IMR-90 (cell line): Measurements from ENCODE around the gene FBXW11. TPM values are rescaled to one million over a fixed set of nuclear protein-coding genes. Genes with fewer than 3 reads are reported as not detected.

Experiments used
- ATAC-seq: fragments of 200-7000 bp; cut with Tn5 transposase; 2 replicates; pipeline ENCODE4 v1.9.1; 2020; ENCODE audit warnings: low read depth, mild to moderate bottlenecking, moderate library complexity
- BruUV-seq: library from RNA; stranded (reverse); fragments of 400-500 nt; replicated peaks from 2 replicates; lab custom pipeline; 2021; lab: Mats Ljungman, UMichigan
- CTCF ChIA-PET: fragments of 300-600 bp; formaldehyde crosslinking; extraction: SDS; loops from one replicate; lab custom pipeline; 2021; ENCODE audit warnings: antibody characterized with exemption; lab: Yijun Ruan, JAX
- POLR2A ChIA-PET: fragments of 300-600 bp; sonication (Branson Sonifier 250); formaldehyde crosslinking; loops from one replicate; lab custom pipeline; 2022; ENCODE audit warnings: antibody characterized with exemption; ENCODE audit not compliant: unreplicated experiment; lab: Charles Lee
- DNase-seq: peaks from one replicate; pipeline ENCODE4 v3.0.0; 2013
- H2AFZ ChIP-seq: replicated peaks from 2 replicates; pipeline ENCODE3; 2013; ENCODE audit warnings: low read length, mild to moderate bottlenecking; ENCODE audit not compliant: poor library complexity
- H2AK5ac ChIP-seq: 2 replicates; pipeline ENCODE4 v1.6.1; 2013; ENCODE audit warnings: low read depth, low read length, inconsistent platforms
- H2AK9ac ChIP-seq: replicated peaks from 2 replicates; pipeline ENCODE3; 2013; ENCODE audit warnings: mild to moderate bottlenecking, low read depth, low read length, moderate library complexity; ENCODE audit not compliant: poor library complexity
- H2BK120ac ChIP-seq: 2 replicates; pipeline ENCODE4 v1.6.1; 2013; ENCODE audit warnings: low read depth, low read length, inconsistent platforms
- H2BK15ac ChIP-seq: 3 replicates; pipeline ENCODE4 v1.6.1; 2013; ENCODE audit warnings: low read depth, low read length, inconsistent platforms
- H2BK20ac ChIP-seq: 2 replicates; pipeline ENCODE4 v1.6.1; 2013; ENCODE audit warnings: low read depth, mild to moderate bottlenecking, inconsistent platforms, low read length, moderate library complexity
- H2BK5ac ChIP-seq: 2 replicates; pipeline ENCODE4 v1.6.1; 2013; ENCODE audit warnings: mild to moderate bottlenecking, low read depth, low read length, inconsistent platforms; ENCODE audit not compliant: poor library complexity, severe bottlenecking
- H3K14ac ChIP-seq: replicated peaks from 2 replicates; pipeline ENCODE4 v1.6.1; 2013; ENCODE audit warnings: low read depth, low read length, inconsistent platforms
- H3K18ac ChIP-seq: 2 replicates; pipeline ENCODE4 v1.6.1; 2013; ENCODE audit warnings: low read depth, low read length, control low read depth
- H3K23ac ChIP-seq: 2 replicates; pipeline ENCODE4 v1.6.1; 2013; ENCODE audit warnings: low read depth, low read length, inconsistent platforms
- H3K27ac ChIP-seq: 2 replicates; pipeline ENCODE4 v1.5.1; 2013; ENCODE audit warnings: mild to moderate bottlenecking, control low read depth, low read length; ENCODE audit not compliant: insufficient read depth
- H3K27me3 ChIP-seq: 2 replicates; pipeline ENCODE4 v1.6.1; 2013; ENCODE audit warnings: low read length; ENCODE audit not compliant: control insufficient read depth, insufficient read depth
- H3K36me3 ChIP-seq: 2 replicates; pipeline ENCODE4 v1.6.1; 2013; ENCODE audit warnings: low read length, mixed read lengths; ENCODE audit not compliant: control insufficient read depth, insufficient read depth
- H3K4ac ChIP-seq: 2 replicates; pipeline ENCODE4 v1.6.1; 2013; ENCODE audit warnings: low read depth, low read length, inconsistent platforms
- H3K4me1 ChIP-seq: 2 replicates; pipeline ENCODE4 v1.6.1; 2013; ENCODE audit warnings: low read length, mixed read lengths; ENCODE audit not compliant: control insufficient read depth, insufficient read depth
- H3K4me2 ChIP-seq: 2 replicates; pipeline ENCODE4 v1.6.1; 2013; ENCODE audit warnings: low read depth, mild to moderate bottlenecking, control low read depth, low read length, moderate library complexity
- H3K4me3 ChIP-seq: 2 replicates; pipeline ENCODE4 v1.5.1; 2013; ENCODE audit warnings: low read depth, mild to moderate bottlenecking, control low read depth, low read length, moderate library complexity; ENCODE audit not compliant: insufficient read depth
- H3K56ac ChIP-seq: 2 replicates; pipeline ENCODE4 v1.6.1; 2013; ENCODE audit warnings: low read length, inconsistent platforms; ENCODE audit not compliant: insufficient read depth; ENCODE audit errors: extremely low read depth
- H3K79me1 ChIP-seq, 2 experiments: 2 replicates each; pipeline ENCODE4 v1.6.1; 2013; ENCODE audit warnings: low read length in 2 of 2, inconsistent platforms in 1 of 2, low read depth in 1 of 2
- H3K9ac ChIP-seq: 2 replicates; pipeline ENCODE4 v1.6.1; 2013; ENCODE audit warnings: low read depth, low read length, control low read depth
- H3K9me1 ChIP-seq: 2 replicates; pipeline ENCODE4 v1.6.1; 2013; ENCODE audit warnings: low read length, inconsistent platforms; ENCODE audit not compliant: insufficient read depth
- H3K9me3 ChIP-seq: 2 replicates; pipeline ENCODE4 v1.6.1; 2013; ENCODE audit warnings: low read length; ENCODE audit not compliant: control insufficient read depth, insufficient read depth
- H4K20me1 ChIP-seq: 2 replicates; pipeline ENCODE4 v1.6.1; 2013; ENCODE audit warnings: low read length, inconsistent platforms; ENCODE audit not compliant: insufficient read depth
- H4K5ac ChIP-seq: 2 replicates; pipeline ENCODE4 v1.6.1; 2013; ENCODE audit warnings: mild to moderate bottlenecking, low read depth, low read length, control low read depth
- H4K8ac ChIP-seq, 2 experiments: 2 replicates each; pipeline ENCODE4 v1.6.1; 2013; ENCODE audit warnings: low read depth in 2 of 2, low read length in 2 of 2, control low read depth in 1 of 2, inconsistent platforms in 1 of 2
- H4K91ac ChIP-seq: 2 replicates; pipeline ENCODE4 v1.6.1; 2013; ENCODE audit warnings: low read depth, low read length, inconsistent platforms; ENCODE audit not compliant: insufficient read depth
- BHLHE40 ChIP-seq: fragments of 150-350 bp; IDR thresholded peaks from 2 replicates; pipeline ENCODE4 v1.6.1; 2016; ENCODE audit warnings: mild to moderate bottlenecking, low read depth, low read length
- CEBPB ChIP-seq: IDR thresholded peaks from 2 replicates; pipeline ENCODE4 v1.6.1; 2012; ENCODE audit warnings: low read depth, low read length, improper control_type of control experiment
- CHD1 ChIP-seq: IDR thresholded peaks from 2 replicates; pipeline ENCODE4 v1.6.1; 2012; ENCODE audit warnings: low read depth, low read length, improper control_type of control experiment
- MAZ ChIP-seq: IDR thresholded peaks from 2 replicates; pipeline ENCODE4 v1.6.1; 2012; ENCODE audit warnings: low read depth, mild to moderate bottlenecking, low read length, improper control_type of control experiment, moderate library complexity, borderline replicate concordance
- NFE2L2 ChIP-seq: fragments of 150-350 bp; IDR thresholded peaks from 2 replicates; pipeline ENCODE4 v1.6.1; 2016; ENCODE audit warnings: low read depth, mild to moderate bottlenecking, low read length
- POLR2A ChIP-seq: IDR thresholded peaks from 2 replicates; pipeline ENCODE4 v1.6.1; 2012; ENCODE audit warnings: mild to moderate bottlenecking, low read depth, low read length
- RCOR1 ChIP-seq: IDR thresholded peaks from 2 replicates; pipeline ENCODE4 v1.6.1; 2012; ENCODE audit warnings: mild to moderate bottlenecking, low read length, improper control_type of control experiment; ENCODE audit not compliant: insufficient replicate concordance
- RFX5 ChIP-seq: IDR thresholded peaks from 2 replicates; pipeline ENCODE4 v1.8.0; 2012; ENCODE audit warnings: low read depth, mild to moderate bottlenecking, low read length, moderate library complexity
- USF2 ChIP-seq: fragments of 150-350 bp; IDR thresholded peaks from 2 replicates; pipeline ENCODE4 v1.6.1; 2017; ENCODE audit warnings: mild to moderate bottlenecking, antibody characterized with exemption, low read length, low read depth
- WGBS, 2 experiments: methylation state at CpG; one replicate each; pipeline versions ENCODE4 v1.1.5 to v1.1.7; 2013; ENCODE audit warnings: missing lambda C conversion rate in 2 of 2; ENCODE audit not compliant: insufficient read length in 1 of 2; ENCODE audit errors: extremely low coverage in 2 of 2; 5-methylcytosine and 5-hydroxymethylcytosine counted together
- dilution Hi-C: fragments of 300-500 bp; cut with HindIII; formaldehyde crosslinking; loops from one replicate; pipeline ENCODE4 v1.14.3; 2018; ENCODE audit warnings: low sequenced_read_pairs; ENCODE audit not compliant: unreplicated experiment
- in situ Hi-C: fragments of 300-500 bp; cut with MboI; formaldehyde crosslinking; loops from 3 replicates; pipeline ENCODE4 v1.14.3; 2019; ENCODE audit warnings: low sequenced_read_pairs, inconsistent platforms, mixed read lengths
- intact Hi-C: fragments of 100-400 bp; cut with micrococcal nuclease; formaldehyde crosslinking; loops from 2 replicates; pipeline ENCODE4 v1.10.0; 2022
- polyA plus RNA-seq, 3 experiments: library from polyadenylated mRNA; depleted of rRNA; stranded (reverse); fragments of >200 nt; gene quantifications; 2 replicates each; pipeline ENCODE4 v1.2.3, GENCODE V29; 2012; ENCODE audit warnings: low replicate concordance in 1 of 3
- total RNA-seq: library from RNA; depleted of rRNA; stranded (reverse); fragments of >200 nt; gene quantifications from 2 replicates; pipeline ENCODE4 v1.2.3, GENCODE V29; 2012
- TF ChIP-seq, protein P1 (sequence below): fragments of 150-350 bp; IDR thresholded peaks from 2 replicates; pipeline ENCODE4 v1.6.1; 2016; ENCODE audit warnings: low read depth, mild to moderate bottlenecking, low read length, moderate library complexity, borderline replicate concordance

The FBXW11 gene
- total and polyA plus RNA-seq, 2 of the 4 experiments (the other 2 are of a cell fraction): 34.3 to 97.1 TPM

- H4K5ac ChIP-seq: no peak overlapping the region
- H3K18ac ChIP-seq: no peak overlapping the region
- peaks cover 6% of the 10 kb centered on the region for H3K9me3 ChIP-seq
- DNase-seq (no peak), ATAC-seq (no peak)
- H2AK5ac ChIP-seq: no peak overlapping the region
- H3K14ac ChIP-seq: no peak overlapping the region
- peaks cover 3% of the 10 kb centered on the region; the same call in 1 of the 2 replicates for H3K36me3 ChIP-seq
- peaks cover 32 to 75% of the 10 kb centered on the region in 2 experiments for H3K79me1 ChIP-seq
- no peak overlapping the region for H3K4me2 ChIP-seq
- H2BK120ac ChIP-seq: no peak overlapping the region
- H3K4ac ChIP-seq: no peak overlapping the region
- no CpG with 5 or more reads among the region's 3 CpGs for WGBS, 2 experiments
- H3K4me3 ChIP-seq: no peak overlapping the region
- H2AK9ac ChIP-seq: no peak overlapping the region
- dilution Hi-C loops (no loop called here), in situ Hi-C loops (no loop called here), intact Hi-C loops (no loop called here)
- TF ChIP-seq CEBPB (no peak), BHLHE40 (no peak), RCOR1 (no peak), RFX5 (no peak), POLR2A (no peak), MAZ (no peak), CHD1 (no peak), USF2 (no peak), NFE2L2 (no peak)
- TF ChIP-seq, protein P1, sequence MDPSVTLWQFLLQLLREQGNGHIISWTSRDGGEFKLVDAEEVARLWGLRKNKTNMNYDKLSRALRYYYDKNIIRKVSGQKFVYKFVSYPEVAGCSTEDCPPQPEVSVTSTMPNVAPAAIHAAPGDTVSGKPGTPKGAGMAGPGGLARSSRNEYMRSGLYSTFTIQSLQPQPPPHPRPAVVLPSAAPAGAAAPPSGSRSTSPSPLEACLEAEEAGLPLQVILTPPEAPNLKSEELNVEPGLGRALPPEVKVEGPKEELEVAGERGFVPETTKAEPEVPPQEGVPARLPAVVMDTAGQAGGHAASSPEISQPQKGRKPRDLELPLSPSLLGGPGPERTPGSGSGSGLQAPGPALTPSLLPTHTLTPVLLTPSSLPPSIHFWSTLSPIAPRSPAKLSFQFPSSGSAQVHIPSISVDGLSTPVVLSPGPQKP: no peak
- no peak overlapping the region for H3K56ac ChIP-seq
- H3K27ac ChIP-seq: no peak overlapping the region
- no peaks in the 10 kb centered on the region for H3K27me3 ChIP-seq
- no peak overlapping the region for H4K8ac ChIP-seq
- no peak overlapping the region for H2AFZ ChIP-seq
- peaks cover 19% of the 10 kb centered on the region for H3K9me1 ChIP-seq
- H2BK5ac ChIP-seq: no peak overlapping the region
- no peak overlapping the region for H3K23ac ChIP-seq
- ChIA-PET POLR2A (no interaction called here), CTCF (no interaction called here)
- no peak overlapping the region for H3K9ac ChIP-seq
- H3K4me1 ChIP-seq: peaks cover 7% of the 10 kb centered on the region
- BruUV-seq: no TSS peak
- no peak overlapping the region for H4K91ac ChIP-seq
- peaks cover 73% of the 10 kb centered on the region for H4K20me1 ChIP-seq
- no peak overlapping the region for H2BK15ac ChIP-seq
- H2BK20ac ChIP-seq: no peak overlapping the region
Measured at GRCh38 chr5:171980792-171981191, 25.6 kb downstream of the FBXW11 start.
